Stimulated activated CD4-positive, alpha-beta T cell treated with anti-CD3 and anti-CD28 coated beads, TNF-alpha, amount 100 ng/mL, for 24 hours (primary cell): Measurements from ENCODE around the gene SHQ1.

Source experiments
- DNase-seq, 3 experiments: peaks; one replicate each; pipeline ENCODE4 v3.0.0-alpha.2; 2020; ENCODE audit warnings: low read depth in 3 of 3

SHQ1 gene

DNA sequence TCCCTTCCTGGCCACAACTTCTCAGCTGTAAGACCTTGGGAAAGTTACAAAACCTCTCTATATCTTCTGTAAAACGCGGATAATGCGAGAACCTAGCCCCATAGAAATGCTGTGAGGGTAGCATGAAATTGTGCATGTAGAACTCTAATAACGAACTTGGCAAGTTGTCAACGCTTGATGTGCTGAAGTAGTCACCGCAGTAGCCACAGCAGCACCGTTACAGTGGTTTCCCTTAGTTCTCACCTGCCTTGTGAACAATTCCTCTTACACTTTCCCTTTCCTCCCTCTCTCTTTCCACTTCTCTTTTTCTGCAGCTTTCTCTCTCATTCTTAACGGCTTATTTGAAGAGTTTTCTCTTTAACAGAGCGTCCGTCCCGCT lies 447 bp upstream of the SHQ1 start:
- peak in 2 of 3 experiments; percentile 14 to 24 for DNase-seq

DNA sequence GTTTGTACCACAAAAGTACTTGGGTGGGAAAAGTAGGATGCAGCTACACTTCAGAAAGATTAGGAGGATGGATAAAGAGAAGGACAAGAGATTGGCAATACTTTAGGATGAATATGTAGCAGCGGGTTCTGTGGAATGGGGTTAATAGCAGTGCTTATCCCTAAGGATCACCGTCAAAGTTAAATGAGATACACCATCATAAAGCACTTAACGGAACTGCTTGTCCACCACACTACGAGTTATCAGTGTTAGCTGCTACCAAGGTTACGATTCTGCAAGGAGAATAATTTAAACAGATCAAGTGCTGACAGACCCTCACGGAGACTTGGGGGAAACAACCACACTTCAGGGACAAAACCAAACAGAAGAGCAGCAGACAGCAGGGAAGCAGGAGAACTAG lies 963 bp downstream of the SHQ1 start:
- no peak for DNase-seq

DNA sequence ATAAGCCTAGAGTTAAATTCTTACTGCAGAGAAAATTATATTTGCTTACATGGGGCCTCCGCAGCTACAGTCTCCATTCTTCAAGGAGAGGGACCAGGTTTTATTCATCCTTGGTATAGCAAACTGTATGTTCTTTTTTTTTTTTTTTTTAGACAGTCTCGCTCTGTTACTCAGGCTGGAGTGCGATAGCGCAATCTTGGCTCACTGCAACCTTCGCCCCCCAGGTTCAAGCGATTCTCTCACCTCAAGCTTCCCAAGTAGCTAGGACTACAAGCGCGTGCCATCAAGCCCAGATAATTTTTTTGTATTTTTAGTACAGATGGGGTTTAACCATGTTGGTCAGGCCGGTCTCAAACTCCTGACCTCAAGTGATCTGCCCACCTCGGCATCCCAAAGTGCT lies 2.1 kb downstream of the SHQ1 start:
- no peak for DNase-seq

DNA sequence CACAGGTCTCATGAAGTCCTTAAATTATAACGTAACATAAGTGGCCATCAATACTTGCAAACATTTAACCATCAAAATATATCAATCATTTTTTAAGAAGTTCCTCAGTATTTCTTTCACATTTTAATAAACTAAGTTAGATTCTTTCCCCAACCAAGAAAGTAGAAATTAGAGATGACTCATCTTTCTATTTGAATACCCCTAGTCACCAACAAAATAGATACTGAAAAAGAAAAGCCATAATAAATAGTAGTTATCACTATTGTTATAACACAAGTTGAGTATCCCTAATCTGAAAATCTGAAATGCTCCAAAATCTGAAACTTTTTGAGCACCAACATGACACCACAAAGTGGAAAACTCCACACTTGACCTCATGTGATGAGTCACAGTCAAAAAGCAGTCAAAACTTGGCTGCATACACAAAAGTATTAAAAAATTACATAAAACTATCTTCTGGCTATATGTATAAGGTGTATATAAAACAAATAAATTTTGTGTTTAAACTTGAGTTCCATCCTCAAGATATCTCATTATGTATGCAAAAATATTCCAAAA lies 3.7 kb downstream of the SHQ1 start:
- no peak for DNase-seq

DNA sequence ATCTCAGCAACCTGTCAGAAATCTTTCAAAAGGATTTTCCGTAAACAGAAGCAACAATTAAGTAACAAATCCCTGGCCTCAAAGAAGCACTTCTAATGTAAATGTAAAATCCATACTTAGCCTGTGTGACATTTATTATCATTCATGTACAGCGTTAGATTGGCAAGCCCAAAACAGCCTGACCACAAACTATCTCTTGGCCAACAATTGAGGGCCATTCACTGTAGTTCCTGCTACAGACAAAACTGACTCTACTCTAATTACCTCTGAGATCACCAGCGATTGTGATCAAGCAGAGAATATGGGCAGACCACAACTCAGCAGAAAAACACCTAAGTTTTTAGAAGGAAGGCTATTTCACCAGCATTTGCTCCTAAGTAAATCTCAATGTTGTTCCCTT lies 9.2 kb downstream of the SHQ1 start:
- no peak for DNase-seq

DNA sequence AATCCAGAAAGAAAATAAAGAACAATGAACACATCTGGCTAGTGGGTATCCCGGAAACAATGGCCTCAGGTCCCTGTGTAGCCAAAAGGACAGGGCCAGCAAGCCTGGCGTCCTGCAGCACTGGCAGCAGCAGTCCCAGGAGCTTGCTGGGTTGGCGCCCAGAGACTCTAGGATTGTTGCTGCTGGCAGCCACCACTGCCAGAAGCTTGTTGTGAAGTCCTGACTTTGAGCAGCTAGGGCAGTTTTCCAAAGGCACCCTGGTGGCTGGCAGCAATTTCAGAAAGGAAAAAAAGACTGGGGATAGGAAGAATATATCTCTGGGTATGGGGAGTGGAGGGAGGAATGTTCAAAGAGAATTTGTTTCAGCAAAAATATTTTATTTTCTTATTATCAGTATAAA lies 11.3 kb downstream of the SHQ1 start:
- no peak for DNase-seq

DNA sequence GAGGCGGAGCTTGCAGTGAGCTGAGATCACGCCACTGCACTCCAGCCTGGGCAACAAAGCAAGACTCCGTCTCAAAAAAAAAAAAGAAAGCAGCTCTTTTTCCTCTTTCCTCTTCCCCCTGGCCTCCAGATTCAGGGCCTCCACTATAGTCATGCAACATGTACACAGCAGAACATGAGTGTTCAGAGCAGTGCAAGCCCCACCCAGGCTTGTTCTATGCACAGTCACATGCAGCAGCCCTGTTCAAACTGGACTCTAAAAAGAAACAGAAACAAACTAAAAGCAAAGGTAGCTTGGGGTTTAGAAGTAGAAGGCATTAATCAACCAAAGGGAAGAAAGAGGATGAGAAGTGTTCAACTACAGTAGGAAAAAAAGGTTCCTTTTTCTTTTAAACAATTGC lies 11.8 kb downstream of the SHQ1 start:
- DNase-seq: no peak

DNA sequence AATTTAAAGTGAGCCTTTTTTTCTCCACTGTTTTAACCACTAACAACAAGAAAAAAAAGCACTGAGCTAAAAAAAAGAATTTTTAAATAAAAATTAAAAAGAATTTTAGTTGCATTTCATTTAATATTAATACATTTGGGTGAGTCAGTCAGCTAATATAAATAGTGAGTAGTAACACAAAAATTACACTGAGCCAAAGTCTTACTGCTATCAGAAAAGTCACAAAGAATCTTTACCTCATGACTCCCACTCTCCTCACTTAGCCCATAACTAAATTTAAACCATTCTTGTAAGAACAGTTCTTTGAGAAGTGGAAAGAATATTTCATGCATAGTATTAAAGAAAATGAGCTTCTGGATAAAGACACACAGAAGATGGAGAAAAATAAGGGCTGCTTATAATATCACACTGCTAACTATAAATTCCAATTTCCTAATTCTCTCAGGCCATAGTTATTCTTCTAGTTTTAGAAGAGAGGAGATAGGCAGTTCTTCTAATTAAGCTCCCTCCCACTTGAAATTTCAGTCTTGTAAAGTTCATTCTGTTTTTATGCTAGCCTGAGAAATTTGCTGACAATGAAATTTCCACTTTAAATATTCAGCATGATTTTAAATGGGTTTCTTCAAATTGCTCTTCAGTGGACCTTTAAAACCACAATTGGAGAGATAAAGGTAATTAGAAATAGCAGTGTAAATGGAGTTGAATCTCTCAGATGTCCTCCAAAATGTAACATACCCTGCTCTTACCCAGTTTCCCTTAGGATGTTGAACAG lies 17.6 kb downstream of the SHQ1 start:
- no peak for DNase-seq

DNA sequence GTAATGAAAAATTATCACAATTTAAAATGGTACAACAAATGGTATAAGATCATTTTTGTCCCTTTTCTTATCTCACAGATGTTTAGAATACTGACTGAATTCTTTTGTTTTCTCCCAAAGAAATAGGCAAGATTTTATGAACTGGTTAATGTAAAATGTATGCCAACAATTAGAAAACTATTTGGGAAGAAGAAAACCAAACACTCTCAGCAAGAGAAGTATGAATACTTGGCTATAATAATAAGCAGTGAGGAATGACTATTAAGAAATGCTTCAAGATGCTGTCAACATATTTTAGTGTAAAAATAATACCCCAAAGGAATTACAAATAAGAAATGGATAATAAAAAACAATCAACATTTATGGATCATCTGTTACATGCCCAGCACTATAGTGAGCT lies 18.5 kb downstream of the SHQ1 start:
- DNase-seq: no peak

DNA sequence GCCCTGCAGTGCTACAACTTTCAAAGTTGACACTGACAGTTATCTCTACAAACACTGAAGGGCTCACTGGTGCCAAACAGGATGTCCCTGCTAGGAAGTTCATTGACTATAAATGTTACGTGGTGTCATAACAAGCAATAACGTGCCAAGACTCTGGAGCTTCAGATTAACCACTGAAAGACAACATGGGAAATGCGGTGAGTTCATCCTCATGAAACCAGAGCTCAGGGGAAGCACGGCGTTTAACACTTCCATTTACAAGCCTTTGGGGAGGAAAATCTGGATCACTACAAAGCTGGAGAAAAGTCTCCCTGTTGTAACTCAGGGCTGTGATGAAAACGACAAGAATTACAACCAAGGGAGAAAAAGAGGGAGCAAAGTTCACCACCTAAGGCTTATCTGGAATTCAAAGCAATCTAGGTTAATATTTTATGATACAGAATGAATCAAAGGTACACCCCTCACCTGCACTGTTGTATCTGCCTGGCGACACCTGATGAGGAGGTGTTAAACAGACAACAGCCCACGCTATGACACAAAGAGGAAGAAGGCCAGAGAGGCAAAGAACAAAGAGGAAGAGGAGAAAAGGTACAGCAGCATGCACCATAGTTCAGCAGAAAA lies 27.0 kb downstream of the SHQ1 start:
- no peak for DNase-seq

DNA sequence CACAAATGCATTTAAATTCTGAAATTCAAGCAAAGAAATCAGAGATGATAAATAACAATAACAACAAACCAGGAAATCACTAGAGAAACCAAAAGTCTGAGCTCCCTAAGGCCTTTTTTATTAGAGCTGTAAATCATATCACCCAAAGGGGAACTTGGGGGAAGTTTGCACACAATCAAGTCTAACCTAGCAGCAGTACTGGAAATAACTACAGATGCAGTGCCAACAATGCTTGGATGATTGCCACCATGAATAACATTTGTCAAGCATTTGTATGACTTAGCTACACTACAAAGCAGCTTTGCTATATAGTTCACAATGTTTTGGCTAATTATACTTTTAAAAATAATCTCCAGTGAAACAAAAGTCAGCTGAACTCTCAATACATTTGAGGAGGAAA lies 27.8 kb downstream of the SHQ1 start:
- no peak for DNase-seq

DNA sequence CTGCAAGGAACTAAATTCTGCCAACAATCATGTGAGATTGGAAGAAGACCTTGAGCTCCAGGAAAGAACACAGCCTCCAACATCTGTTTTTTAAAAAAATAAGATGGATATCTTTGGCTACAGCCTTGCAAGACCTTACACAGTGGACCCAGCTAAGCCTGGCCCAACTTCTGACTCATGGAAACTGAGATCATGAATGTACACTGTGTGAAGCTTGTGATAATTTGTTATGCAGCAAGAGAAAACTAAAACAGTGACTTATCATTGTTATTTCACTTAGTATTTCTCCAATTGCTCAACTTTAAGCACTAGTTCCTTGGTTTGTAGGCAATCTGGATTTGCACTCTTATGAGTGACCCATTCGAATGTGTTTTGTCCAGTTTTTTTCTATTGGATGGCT lies 29.3 kb downstream of the SHQ1 start:
- no peak for DNase-seq

DNA sequence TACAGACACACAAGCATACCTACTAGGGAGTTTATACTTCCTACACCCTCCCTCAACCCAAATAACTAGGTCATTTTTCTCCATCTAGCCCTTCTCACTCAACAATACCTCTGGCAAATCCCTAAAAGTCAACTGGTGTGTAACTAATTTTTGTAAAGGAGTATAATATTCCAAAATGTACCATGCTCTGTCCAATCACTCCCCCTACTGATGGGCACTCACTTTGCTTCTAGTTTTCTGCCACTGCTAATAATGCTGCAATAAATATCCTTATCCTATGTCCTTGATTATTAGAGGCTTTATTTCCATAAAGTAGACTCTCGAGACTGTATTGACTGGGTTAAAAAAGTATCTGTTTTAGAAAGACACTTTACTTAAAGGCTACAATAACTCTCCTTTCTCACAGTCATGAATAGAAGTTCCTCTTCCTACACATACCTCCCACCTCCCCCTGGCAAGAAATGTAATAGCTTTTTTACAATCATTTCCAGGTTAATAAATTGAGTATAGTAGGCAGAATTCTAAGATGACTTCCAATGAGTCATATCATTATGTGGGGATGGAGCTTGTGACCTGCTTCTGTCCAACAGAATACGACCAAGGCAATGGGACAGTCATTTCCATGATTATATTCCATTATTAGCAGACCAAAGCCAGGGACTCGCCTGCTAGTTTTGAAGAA lies 30.0 kb downstream of the SHQ1 start:
- DNase-seq: no peak

DNA sequence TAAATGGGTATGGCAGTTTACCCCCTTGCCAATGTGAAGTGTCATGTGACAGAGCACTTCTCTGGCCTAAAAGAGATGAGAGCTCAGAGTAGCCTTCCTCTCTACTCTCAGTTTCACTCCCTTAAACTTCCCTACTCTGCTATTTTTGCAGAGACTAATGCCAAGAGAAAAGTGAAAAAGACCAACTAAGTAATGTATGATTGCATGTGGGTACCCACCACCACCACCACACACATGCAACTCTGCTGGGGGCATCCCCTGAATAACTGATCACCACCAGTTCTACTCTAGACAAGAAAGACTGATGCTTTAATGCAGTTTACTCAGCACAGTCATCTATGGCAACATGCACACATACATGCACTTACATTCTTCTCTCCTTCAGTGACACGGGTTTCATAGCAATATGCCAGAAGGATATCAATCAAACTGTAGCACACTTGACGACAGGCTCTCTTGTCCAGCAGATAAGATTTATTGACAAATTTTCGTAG lies 31.3 kb downstream of the SHQ1 start:
- no peak for DNase-seq

DNA sequence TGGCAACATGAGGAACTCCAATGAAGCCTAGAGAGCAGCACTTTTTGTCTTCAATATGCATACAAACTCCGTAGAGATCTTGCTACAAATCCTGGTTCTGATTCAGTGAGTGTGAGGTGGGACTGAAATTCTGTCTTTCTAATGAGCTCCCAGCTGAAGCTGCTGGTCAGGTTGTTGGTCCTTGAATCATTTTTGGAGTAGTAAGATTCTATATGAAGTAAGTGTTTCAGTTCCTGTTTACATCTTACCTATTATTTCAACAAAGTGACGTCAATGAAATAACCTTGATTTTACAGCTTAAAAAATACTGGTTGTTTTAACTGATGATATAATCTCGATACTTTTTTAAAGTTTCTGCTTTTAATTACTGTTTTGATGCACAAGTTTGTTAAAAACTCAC lies 33.9 kb downstream of the SHQ1 start:
- DNase-seq: no peak

DNA sequence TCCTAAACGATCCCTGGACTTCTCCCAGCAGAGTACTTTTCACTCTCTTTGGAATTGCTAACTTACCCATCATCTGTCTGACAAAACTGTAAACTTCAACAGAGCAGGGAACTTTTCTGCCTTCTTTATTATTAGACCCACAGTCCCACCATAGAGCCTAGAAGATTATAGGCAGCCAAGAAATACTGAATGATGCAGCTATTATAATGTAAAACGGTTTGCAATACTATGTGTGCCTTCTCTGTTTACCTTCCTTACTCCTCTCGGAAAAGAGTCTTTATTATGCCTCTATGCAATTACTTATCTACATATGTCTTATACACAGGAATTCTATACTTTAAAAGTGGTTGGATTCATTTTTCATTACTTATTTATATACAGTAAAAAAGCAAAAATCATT lies 36.0 kb downstream of the SHQ1 start:
- DNase-seq: no peak

DNA sequence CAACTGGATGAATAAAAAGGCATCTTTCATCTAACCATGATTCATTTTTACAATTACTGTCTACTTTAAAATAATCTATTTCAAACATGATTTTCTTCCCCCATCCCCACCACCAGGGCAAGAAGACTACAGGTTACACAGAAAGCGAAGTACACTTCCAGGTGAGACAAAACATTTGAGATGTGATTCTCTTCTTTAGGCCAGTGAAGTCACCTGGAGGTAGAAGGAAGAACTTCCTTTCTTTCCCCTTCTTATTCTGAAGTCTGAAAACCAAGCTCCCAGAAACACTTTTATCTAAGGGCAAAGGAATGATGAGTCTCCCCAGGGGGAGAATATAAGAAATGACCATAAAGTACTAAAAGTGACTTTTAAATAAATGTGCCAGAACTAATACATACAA lies 36.7 kb downstream of the SHQ1 start:
- no peak for DNase-seq

DNA sequence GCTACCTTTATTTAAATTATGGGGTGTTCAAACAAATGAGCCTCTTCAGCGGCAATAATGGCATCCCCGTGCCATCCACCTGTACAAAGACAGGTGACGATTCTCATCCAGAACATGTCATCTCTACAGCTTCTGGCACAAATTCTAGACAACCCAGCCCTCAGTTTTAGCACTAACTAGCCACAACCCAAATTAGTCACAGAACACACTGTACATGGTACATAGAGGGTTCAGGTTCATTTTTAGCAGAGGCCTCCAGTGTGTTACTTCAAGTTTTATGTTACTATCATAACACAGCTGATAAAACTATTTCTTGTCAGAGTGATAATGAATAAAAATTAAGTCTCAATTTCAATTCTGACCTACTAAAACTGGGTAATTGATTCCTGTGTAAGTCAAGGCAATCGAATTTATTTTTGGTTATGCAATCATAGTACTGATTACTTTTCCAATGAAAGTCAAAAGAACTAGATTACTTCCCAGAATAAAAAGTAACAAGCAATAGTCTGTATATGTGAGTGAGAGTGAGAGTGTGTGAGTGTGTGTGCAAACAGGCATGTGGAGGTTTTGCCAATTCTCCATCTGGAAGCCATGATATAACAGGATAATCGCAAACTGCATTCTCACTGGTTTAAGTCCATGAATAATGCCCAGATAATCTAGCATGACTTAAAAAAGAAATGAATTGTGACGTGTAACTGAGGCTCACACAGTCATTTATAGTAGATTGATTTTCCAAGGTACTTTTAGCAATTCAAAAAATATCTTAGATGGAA lies 37.4 kb downstream of the SHQ1 start:
- no peak for DNase-seq

DNA sequence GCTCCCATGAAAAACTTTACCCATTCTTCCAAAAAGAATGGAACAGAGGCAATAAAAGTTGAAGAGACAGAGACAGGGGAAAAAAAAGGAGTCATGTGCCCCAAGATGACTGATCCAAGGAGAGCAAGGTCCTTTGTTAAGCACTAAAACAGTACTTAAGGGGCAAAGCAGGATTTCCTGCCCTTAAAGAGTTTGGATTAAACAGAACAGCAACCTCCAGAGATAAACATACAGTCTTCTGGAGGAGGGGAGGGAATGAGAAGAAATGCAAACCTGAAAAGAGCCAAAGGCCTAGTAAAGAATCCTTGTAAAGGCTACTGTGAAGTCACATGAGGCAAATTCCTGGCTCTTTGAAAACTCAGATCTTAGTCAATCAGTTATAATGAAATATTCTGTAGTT lies 38.2 kb downstream of the SHQ1 start:
- no peak for DNase-seq

DNA sequence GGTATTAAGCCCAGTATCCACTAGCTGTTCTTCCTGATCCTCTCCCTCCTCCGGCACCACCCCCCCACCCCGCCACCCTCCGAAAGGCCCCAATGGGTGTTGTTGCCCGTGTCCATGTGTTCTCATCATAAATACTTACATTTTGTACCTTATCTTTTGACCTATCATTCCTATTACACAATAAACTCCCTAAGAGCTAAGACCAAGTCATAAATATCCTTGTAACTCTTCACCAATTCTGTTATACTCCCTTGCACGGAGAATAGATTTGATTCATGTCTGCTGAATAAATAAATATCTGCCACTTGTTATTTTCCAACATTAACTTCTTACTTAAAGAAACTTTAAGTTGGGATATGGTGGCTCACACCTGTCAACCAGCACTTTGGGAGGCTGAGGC lies 43.9 kb downstream of the SHQ1 start:
- no peak for DNase-seq

DNA sequence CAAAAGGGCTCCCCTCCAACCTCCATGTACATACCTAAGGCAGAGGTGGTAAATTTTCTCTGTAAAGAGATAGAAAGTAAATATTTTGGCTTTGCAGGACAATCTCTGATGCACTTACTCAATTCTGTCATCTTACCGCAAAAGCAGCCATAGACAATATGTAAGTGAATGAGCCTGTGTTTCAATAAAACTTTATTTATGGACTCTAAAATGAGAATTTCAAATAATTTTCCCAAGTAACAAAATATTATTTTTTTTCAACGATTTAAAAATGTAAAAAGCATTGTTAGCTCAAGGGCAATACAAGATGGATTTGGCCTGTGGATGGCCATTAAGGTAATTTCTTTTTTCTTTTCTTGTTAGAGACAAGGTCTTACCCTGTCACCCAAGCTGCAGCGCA lies 44.7 kb downstream of the SHQ1 start:
- no peak for DNase-seq

DNA sequence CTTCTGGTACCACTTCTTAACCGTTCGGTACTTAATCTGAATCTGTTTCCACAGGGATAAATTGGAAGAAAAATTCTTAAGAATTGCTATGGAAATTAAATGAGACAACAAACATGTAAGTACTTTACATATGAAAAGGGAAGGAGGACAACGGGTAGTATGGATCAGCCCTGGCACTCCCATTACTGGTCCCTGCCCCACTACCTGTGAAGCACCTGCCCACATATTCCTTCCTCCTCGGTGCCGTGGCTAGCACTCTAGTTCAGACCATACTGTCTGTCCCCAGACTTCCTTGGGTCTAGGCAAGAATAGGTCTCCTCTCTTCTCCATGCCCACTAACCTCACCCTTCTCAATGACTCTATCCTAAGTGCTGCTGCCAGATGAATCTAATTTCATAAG lies 46.2 kb downstream of the SHQ1 start:
- no peak for DNase-seq
